ENCODE data around the gene ENPP3. TPM values are rescaled to one million over a fixed set of nuclear protein-coding genes. Genes with fewer than 3 reads are reported as not detected.

Gene ENPP3
- total RNA-seq, 1 experiment from 2014 or later = not detected

DNA sequence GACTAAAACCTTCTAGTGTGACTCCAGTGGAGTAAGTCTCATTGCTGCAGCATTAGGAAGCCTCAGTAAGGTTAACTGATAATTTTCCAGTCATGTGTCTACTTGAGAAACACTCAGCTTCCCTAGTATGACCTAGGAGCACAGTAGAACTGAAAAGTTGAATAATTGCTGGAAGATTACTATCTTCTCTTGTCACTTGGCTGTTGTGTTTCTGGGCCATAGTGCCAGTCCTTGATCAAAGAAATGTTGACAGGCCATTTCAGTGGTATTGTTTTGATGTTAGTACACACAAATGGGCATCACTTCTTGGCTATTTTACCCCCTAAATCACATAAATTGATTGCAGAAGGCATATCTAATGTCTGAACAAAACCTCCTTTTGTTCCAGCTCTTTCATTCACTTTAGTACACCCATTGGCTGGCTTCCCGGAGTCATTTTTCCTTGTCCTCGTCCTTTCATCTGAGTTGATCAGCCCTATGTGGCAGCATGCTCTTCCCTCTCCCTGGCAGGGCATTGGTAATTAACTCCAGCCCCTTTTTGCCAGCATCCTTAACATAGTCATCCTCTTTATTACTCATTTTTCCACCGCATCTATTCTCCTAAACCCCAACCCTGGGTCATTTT is 6.0 kb downstream of the ENPP3 start:
- no peak for DNase-seq (ENCODE audit: low spot score)

DNA sequence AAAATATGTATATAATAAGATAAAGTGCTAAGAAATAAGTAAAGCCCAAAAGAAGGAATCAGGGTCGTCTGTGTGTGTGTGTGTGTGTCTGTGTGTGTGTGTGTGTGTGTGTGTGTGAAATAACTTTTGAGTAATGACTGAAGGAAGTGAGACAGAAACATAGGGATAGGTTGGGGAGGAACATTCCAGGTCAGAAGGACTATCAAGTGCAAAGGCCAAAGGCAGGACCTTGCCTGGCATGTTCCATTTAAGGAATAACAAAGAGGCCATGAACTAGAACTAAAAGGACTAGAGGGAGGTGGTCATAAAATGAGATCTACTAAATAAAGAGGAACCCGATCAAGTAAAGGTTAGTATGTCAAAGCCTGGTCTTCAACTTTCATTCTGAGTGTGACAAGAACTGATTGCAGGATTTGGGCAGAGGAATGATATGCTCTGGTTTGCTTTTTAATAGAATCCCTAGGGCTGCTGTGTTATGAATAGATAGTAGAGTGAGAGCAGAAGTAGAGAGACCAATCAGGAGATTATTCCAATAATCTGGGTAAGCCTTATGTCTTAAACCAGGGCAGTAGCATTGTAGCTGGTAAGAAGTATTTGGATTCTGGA is 6.9 kb downstream of the ENPP3 start:
- DNase-seq (ENCODE audit: low spot score) = no peak

DNA sequence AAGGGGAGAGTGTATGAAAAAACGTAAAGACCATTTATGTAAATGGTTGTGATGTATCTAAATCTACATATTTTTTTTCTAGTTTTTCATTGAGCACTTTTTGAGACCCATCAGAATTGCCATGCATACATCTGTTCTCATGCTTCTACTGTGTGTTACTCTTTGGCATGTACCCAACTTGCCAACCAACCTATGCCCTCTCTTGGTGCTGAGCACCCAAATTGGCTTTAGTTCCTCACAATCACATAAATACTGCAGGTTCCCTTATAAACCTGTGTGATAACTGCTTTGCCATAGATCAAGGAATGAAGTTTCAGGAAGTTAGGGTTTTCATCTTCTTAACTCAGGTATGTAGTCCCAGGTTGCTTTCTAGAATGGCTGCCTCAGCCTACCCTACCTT is 7.8 kb downstream of the ENPP3 start:
- DNase-seq (ENCODE audit: low spot score) = no peak

DNA sequence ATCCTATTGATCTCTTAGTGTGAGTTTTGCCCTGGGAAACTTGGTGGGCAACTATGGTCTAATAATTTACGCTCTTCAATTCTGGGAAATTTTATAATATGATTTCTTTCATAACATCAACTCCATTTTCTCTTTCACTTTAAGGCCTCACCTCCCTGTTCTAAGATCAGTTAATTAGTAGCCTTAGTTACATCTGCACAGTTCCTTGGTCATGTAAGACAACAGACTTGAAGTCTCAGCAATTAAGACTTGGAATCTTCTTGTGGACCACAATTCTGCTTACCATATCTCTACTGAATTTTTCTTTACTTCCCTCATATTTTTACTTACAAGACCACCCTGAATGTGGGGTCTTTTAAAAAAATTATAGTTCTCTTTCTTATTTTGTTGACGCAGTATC is 8.7 kb downstream of the ENPP3 start:
- no peak for DNase-seq (ENCODE audit: low spot score)

DNA sequence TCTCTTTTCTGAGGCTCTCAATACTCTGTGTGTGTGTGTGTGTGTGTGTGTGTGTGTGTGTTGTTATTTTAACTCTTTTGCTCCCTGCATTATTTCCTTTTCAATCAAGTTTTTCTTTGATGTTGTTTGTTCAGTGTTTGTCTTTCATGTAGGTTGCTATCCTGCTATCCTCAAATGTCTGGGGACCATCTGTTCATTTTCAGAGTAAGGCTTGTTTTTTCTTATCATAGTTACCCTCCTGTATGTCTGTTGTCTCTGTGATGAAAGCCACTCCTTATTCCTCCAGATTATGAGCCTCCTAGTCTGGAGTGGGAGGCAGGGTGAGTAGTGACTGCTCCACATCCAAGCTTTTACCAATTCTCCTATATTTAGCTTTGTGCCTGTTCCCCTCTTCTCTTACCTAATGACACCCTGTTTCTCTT is 9.2 kb downstream of the ENPP3 start:
- no peak for DNase-seq (ENCODE audit: low spot score)

DNA sequence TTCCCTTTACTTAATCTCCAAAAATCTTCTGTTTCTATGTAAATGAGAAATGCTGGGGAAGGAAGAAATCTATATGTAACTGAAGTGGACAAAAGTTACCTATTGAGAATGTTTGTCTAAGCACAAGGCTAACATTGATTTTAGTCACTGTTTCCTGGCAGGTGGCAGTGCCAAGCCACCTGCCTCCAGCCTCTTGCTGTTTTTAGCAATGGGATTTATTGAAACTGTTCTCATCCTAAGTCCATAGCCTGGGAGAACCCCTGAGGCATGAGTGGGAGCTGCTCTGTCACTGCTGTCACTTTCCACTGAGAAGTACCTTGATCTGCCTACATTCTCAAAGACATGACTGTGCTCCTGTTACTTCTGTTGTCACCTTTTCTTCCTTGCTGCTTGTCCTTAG is 14.7 kb downstream of the ENPP3 start:
- no peak for DNase-seq (ENCODE audit: low spot score)

DNA sequence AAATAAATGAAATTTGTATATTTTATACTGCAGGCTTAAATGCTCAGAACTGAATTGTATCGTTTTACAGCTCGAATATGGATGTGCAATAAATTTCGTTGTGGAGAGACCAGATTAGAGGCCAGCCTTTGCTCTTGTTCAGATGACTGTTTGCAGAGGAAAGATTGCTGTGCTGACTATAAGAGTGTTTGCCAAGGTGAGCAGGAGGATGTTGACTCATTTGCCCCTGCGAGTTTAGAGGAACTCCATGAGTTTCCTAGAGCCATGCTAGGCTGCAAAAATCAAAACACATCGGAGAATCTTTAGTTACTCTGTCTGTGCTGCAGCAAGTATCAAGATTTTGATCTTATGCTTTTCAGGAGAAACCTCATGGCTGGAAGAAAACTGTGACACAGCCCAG is 15.4 kb downstream of the ENPP3 start:
- no peak for DNase-seq (ENCODE audit: low spot score)

DNA sequence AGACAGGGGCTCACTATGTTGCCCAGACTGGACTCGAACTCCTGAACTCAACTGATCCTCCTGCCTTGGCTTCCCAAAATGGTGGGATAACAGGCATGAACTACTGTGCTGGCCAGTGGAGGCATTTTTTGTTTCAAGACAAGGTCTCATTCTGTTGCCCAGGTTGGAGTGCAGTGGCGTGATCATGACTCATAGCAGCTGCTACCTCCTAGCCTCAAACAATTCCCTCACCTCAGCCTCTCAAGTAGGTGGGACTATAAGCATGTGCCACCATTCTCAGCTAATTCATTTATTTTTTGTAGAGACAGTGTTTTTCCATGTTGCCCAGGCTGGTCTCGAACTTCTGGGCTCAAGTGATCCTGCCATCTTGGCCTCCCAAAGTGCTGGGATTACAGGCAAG is 17.2 kb downstream of the ENPP3 start:
- no peak for DNase-seq (ENCODE audit: low spot score)

DNA sequence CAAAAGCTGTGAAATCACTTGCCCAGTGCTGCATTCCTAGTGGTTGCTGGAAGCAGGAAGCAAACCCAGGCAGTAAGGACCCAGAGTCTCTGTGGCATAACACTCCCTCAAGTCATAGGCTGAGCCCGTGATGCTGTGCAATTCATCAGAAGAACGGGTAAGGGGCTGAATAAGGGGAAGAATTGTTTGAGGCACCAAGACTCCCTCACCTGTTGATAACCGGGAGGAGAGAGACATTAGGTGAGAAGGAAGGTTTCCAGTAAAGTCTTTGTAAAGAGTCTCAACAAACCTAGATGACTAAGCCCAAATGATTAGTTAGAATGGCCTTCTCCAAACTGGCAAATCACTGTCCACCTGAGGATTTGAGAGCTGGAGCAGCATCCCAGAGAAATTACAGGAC is 18.3 kb downstream of the ENPP3 start:
- no peak for DNase-seq (ENCODE audit: low spot score)

DNA sequence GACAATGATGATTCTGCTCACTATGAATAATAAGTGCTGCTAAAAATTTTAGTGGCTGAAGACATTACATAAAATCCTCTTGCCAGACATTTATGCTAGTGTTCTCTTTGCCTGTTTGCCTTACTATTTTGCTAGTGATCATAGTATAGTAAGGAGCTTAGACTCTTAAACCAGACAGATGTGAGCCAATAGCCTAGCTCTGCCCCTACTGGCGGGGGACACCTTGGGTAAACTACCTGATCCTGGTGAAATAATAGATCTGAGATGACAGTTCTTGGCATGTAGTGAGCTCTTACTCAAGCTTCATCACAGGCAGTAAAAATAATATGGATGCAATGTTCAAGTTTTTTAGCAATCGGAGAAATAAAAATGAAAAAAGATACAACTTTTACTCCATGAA is 18.8 kb downstream of the ENPP3 start:
- DNase-seq (ENCODE audit: low spot score) = no peak

DNA sequence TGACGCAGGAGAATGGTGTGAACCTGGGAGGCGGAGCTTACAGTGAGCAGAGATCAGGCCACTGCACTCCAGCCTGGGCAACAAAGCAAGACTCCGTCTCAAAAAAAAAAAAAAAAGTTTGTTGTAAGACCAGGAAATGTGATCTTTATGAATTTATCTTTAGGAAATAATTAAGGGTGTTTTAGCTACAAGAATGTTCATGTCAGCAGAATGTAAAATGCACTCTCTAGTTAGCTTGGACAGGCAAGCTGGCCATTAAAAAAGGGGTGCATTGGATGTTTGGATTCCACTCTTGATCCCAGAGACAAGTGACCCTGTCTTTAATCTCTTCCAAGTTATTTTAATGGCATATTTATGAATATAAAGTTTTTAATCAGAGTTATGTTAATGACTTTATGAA is 19.6 kb downstream of the ENPP3 start:
- no peak for DNase-seq (ENCODE audit: low spot score)

DNA sequence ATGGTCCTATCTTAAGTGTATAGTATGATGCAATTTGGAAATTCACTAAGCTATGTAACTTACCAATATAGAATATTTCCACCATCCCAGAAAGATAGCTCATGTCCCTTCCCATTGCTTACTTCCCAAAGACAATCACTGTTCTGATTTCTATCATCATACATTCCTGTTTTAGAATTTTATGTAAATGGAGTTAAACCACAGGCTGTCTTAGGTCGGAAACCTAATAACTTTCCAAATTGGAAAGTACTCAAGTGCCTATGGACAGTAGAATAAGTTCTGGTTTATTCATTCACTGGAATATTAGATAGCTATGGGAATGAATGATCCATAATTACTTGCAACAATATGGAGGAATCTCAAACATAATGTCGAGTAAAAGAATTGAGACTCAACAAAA is 20.1 kb downstream of the ENPP3 start:
- no peak for DNase-seq (ENCODE audit: low spot score)

DNA sequence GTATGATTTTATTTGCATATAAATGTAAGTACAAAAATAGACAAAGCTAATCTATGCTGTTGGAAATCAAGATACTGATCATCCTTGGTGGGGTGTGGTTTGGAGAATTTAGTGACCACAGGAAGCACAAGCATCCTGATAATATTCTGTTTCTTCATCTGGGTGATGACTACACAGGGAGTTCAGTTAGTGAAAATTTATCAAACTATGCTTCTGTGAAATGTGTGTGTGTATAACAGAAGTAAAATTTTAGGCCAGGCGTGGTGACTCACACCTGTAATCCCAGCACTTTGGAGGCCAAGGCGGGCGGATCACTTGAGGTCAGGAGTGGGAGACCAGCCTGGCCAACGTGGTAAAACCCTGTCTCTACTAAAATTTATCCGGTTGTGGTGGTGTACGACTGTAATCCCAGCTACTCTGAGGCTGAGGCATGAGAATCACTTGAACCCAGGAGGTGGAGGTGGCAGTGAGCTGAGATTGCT is 20.6 kb downstream of the ENPP3 start:
- no peak for DNase-seq (ENCODE audit: low spot score)

DNA sequence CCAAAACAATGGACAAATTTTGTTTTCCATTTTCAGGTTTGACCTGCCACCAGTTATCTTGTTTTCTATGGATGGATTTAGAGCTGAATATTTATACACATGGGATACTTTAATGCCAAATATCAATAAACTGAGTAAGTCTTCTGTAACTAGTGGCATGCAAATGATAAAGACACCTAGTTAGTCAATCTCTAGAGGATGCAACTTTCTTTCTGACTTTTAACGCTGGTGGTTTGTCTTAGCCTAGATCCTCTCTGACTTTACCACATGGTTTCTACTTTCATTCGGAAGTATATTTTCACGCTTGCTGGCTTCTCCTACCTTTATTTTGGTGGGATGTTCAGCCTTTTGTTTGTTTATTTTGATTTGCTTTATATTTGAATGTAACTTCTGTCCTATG is 21.2 kb downstream of the ENPP3 start:
- DNase-seq (ENCODE audit: low spot score) = no peak

DNA sequence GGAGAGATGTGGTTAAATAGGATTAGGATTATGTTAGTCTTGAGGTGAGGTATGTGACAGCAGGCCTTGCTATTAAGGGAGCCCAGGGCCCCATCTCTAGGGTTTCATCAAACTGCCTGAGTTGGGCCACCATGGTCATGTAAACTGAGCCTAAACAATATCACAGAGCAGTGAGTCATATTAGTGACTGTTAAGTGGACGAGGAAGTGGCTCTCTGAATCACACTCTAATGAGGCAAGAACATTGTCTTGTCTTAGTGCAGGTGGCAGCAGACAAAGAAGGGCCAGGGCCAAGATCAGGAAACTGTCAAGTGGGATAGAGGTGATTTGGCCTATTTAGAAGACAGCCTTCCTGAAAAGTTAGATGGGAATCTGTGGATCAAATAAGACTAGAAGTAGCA is 23.1 kb downstream of the ENPP3 start:
- DNase-seq (ENCODE audit: low spot score) = no peak

DNA sequence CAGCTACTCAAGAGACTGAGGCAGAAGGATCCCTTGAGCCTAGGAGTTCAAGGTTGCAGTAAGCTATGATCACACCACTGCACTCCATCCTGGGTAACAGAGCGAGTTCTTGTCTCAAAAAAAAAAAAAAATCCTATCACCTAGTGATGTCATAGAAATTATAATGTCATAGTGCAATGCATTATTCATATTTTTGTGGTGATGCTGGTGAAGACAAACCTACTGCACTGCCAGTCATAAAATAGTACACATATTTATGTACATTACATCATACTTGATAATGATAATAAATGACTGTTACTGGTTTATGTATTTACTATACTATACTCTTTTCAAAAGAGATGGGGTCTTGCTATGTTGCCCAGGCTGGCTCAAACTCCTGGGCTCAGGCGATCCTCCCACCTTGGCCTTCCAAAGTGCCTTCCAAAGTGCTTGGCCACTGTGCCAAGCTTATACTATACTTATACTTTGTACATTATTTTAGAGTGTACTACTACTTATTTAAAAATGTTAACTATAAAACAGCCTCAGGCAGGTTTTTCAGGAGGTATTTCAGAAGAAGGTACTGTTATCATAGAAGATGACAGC is 26.6 kb downstream of the ENPP3 start:
- DNase-seq (ENCODE audit: low spot score) = no peak

DNA sequence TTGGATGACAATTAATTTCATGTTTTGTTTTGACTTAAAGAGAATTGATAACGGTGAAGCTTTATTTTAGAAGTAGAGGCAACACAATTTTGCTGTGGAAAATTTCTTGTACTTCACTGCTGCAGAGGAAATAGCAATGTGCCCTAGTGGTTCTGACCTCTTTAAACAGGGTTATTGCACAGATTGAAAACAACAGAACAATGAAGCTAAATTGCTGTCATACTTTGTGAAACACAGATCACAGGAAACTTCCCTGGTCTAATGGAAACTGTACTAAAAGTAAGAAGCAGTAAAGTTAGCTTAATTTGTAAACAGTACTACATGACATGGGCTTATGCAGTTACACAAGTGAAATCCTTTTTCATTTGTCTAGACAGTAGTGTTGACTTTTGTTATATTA is 32.8 kb downstream of the ENPP3 start:
- DNase-seq (ENCODE audit: low spot score) = no peak

DNA sequence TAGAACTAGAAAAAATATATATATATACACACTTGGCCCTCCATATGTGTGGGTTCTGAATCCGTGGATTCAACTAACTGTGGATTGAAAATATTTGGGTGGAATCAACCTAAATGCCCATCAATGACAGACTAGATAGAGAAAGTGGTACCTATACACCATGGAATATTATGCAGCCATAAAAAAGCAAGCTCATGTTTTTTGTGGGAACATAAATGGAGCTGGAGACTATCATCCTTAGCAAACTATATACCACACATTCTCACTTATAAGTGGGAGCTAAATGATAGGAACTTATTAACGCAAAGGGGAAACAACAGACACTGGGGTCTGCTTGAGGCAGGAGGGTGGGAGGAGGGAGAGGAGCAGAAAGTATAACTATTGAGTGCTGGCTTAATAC is 36.1 kb downstream of the ENPP3 start:
- no peak for DNase-seq (ENCODE audit: low spot score)

DNA sequence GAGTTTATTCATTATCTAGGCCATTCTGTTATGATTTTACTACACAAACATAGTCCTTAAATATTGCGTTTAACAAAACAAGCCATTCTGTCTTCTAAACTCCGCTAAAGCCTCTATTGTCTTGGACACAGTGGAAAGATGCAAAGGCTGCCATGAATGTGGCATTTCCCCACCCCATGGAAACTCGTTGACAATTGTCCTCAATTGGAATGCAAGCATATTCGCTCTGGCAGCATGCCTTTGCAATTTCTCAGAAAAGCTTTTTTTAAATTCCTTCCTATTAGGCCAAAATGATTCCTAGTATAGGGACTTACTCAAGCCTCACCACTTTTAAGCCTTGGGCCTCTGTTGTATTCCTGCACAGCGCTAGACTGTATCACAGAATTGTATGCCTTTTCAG is 41.3 kb downstream of the ENPP3 start:
- no peak for DNase-seq (ENCODE audit: low spot score)

DNA sequence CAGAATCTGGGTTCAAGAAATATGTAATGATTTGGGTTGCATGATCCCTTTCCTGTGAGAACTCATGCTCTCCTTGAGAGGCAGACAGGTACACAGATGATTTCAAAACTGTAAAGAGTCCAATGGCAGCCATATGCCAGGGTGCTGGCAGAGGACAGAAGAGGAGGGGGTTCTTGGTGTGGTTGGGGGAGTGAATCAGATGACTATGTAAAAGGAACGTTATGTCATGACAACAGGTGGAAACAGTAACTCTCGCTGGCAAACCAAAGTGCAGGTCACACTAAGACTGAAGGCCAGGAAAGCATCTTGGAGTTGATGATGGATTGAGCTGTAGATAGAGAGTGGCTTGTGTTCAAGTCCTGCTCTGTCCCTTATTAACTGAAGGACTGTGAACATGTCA is 43.8 kb downstream of the ENPP3 start:
- DNase-seq (ENCODE audit: low spot score) = no peak

DNA sequence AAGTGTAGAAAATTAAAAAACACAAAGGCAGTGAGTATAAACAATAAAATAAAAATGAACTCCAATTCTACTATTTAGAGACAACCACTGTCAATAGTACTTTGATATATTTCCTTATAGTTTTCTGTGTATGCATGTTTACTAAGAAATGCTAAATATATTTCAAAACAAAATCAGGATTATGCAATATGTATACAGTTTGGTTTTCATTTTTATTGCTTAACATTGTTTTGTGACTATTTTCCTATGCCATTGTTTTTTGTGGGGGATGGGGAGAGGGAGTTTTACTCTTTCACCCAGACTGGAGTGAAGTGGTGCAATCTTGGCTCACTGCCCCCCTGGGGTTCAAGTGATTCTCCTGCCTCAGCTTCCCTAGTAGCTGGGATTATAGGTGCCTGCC is 44.5 kb downstream of the ENPP3 start:
- no peak for DNase-seq (ENCODE audit: low spot score)

DNA sequence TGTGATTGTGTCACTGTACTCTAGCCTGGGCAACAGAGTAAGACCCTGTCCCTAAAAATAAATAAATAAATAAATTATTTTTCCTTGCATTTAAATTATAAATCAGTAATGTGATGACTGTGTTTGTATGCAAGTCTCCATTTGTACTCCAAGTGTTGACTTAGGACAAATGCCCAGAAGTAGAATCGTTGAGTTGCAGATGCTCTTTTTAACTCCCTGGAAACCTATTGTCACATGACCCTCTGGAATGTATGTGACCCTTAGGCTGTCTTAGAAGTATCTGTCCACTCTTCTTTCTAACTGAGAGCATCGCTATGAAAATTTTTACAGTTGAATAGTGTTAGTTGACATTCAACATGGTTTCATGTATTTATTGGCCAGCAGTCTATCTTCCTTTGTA is 45.3 kb downstream of the ENPP3 start:
- no peak for DNase-seq (ENCODE audit: low spot score)

DNA sequence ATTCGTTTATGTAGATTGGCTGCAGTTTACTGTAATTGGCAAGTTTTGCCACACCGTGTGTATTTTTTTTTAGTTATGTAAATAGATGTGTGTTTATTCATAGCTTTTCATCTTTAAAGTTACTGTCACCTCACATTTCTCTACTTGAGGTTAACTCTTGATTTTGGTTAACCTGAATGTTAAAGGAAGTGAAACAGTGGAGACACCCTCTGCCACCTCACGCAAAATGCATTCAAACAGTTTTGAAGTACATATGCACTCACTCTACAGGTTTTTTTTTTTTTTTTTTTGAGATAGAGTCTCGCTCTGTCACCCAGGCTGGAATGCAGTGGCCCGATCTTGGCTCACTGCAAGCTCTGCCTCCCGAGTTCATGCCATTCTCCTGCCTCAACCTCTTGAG is 46.4 kb downstream of the ENPP3 start:
- no peak for DNase-seq (ENCODE audit: low spot score)

Data from HT-29 (cell line).